Ovary (tissue), 3 donors: ENCODE measurements around the gene MINDY3.

Source experiments
- CTCF ChIP-seq, 3 donors: fragments of 450-650 bp in 2 of 3; fragments of 200-600 bp in 1 of 3; IDR thresholded peaks; one replicate each; pipeline versions ENCODE4 v1.5.1 to v1.8.0; 2016 to 2022; ENCODE audit warnings: antibody characterized with exemption in 3 of 3, mild to moderate bottlenecking in 1 of 3
- POLR2A ChIP-seq: fragments of 450-650 bp; IDR thresholded peaks from one replicate; pipeline ENCODE4 v1.6.1; 2017; ENCODE audit warnings: antibody characterized with exemption, mild to moderate bottlenecking, moderate library complexity
- donor health status: DM: no; HTN: no; CAD: no.

GRCh38 chr10:15795036-15795792, 65.1 kb downstream of the MINDY3 start:
- TF ChIP-seq CTCF (IDR thresholded peaks at IDR 0.05) (no peak), POLR2A (no peak)
